ENCODE results near the gene SLC13A2. TPM values are rescaled to one million over a fixed set of nuclear protein-coding genes. Genes with fewer than 3 reads are reported as not detected.
"Not testable (repeated sequence)": the region's sequence is repeated elsewhere in the genome, so short reads cannot be mapped to it uniquely, and the experiment has no call there.

The SLC13A2 gene
- polyA plus RNA-seq, 1 donor (not counting 4 experiments of a cell fraction or from before 2014, with no cell fraction given) = not detected

- Histone ChIP-seq H3K27ac (ENCODE audit: control insufficient read depth, insufficient read depth, low read length) (no peak overlapping the region), H3K27me3 (ENCODE audit: control insufficient read depth, extremely low read depth, insufficient read depth, low read length) (no peaks in the 10 kb centered on the region), H3K9ac (ENCODE audit: control insufficient read depth, extremely low read depth, insufficient read depth, low read length) (no peak overlapping the region), H3K79me2 (ENCODE audit: control insufficient read depth, insufficient read depth, low read length) (no peaks in the 10 kb centered on the region), H3K4me3 (ENCODE audit: control insufficient read depth in 2 of 3, extremely low read depth in 1 of 3, insufficient read depth in 2 of 3, low read depth in 1 of 3, low read length in 3 of 3) (no peak overlapping the region), H3K36me3 (ENCODE audit: control insufficient read depth in 2 of 2, extremely low read depth in 1 of 2, insufficient read depth in 2 of 2, low read length in 2 of 2) (no peaks in the 10 kb centered on the region), H4K20me1 (ENCODE audit: control insufficient read depth, extremely low read depth, insufficient read depth, low read length) (no peaks in the 10 kb centered on the region), H2AFZ (ENCODE audit: control insufficient read depth, low read length) (no peak overlapping the region), H3K9me3 (ENCODE audit: control insufficient read depth, low read depth, low read length) (no peaks in the 10 kb centered on the region), H3K4me1 (ENCODE audit: control insufficient read depth, extremely low read depth, insufficient read depth, low read length) (no peaks in the 10 kb centered on the region), H3K9me1 (ENCODE audit: control insufficient read depth, extremely low read depth, insufficient read depth, low read length) (no peaks in the 10 kb centered on the region), H3K4me2 (ENCODE audit: control insufficient read depth, extremely low read depth, insufficient read depth, low read depth, low read length) (no peak overlapping the region)
- TF ChIP-seq CTCF (optimal IDR thresholded peaks at IDR 0.05 in 1 of 3, IDR thresholded peaks at IDR 0.05 in 1 of 3, conservative IDR thresholded peaks at IDR 0.05 in 1 of 3; ENCODE audit: extremely low read depth in 1 of 3, insufficient read depth in 2 of 3, low read length in 3 of 3) (no peak), EZH2 (IDR thresholded peaks at IDR 0.05; ENCODE audit: low read length) (no peak)
- dilution Hi-C loops (cut with MboI; ENCODE audit: extremely low pct_ligation_motif_present, low sequenced_read_pairs) = no loop called here
- DNase-seq (ENCODE audit: low read depth, low spot score) = no peak
- FAIRE-seq = no peak
Measured at GRCh38 chr17:28457890-28458289, 15.6 kb upstream of the SLC13A2 start.

- H3K4me1 ChIP-seq (ENCODE audit: control insufficient read depth, extremely low read depth, insufficient read depth, low read length); H3K9me1 ChIP-seq (ENCODE audit: control insufficient read depth, extremely low read depth, insufficient read depth, low read length); H3K27ac ChIP-seq (ENCODE audit: control insufficient read depth, insufficient read depth, low read length); H3K36me3 ChIP-seq (ENCODE audit: control insufficient read depth in 2 of 2, extremely low read depth in 1 of 2, insufficient read depth in 2 of 2, low read length in 2 of 2); FAIRE-seq; H2AFZ ChIP-seq (ENCODE audit: control insufficient read depth, low read length); H3K4me3 ChIP-seq (ENCODE audit: control insufficient read depth in 2 of 3, extremely low read depth in 1 of 3, insufficient read depth in 2 of 3, low read depth in 1 of 3, low read length in 3 of 3); H3K9ac ChIP-seq (ENCODE audit: control insufficient read depth, extremely low read depth, insufficient read depth, low read length); H4K20me1 ChIP-seq (ENCODE audit: control insufficient read depth, extremely low read depth, insufficient read depth, low read length); H3K27me3 ChIP-seq (ENCODE audit: control insufficient read depth, extremely low read depth, insufficient read depth, low read length); dilution Hi-C loops (cut with MboI; ENCODE audit: extremely low pct_ligation_motif_present, low sequenced_read_pairs); H3K9me3 ChIP-seq (ENCODE audit: control insufficient read depth, low read depth, low read length); DNase-seq (ENCODE audit: low read depth, low spot score); H3K79me2 ChIP-seq (ENCODE audit: control insufficient read depth, insufficient read depth, low read length); H3K4me2 ChIP-seq (ENCODE audit: control insufficient read depth, extremely low read depth, insufficient read depth, low read depth, low read length): not testable (repeated sequence)
Measured at GRCh38 chr17:28458881-28459280, 14.6 kb upstream of the SLC13A2 start.

GRCh38 chr17:28460901-28461300, 12.5 kb upstream of the SLC13A2 start:
- Histone ChIP-seq H3K9ac (ENCODE audit: control insufficient read depth, extremely low read depth, insufficient read depth, low read length) (no peak overlapping the region), H3K27ac (ENCODE audit: control insufficient read depth, insufficient read depth, low read length) (no peak overlapping the region), H3K9me1 (ENCODE audit: control insufficient read depth, extremely low read depth, insufficient read depth, low read length) (no peaks in the 10 kb centered on the region), H3K4me3 (ENCODE audit: control insufficient read depth in 2 of 3, extremely low read depth in 1 of 3, insufficient read depth in 2 of 3, low read depth in 1 of 3, low read length in 3 of 3) (no peak overlapping the region), H3K27me3 (ENCODE audit: control insufficient read depth, extremely low read depth, insufficient read depth, low read length) (peaks cover 8% of the 10 kb centered on the region), H3K4me2 (ENCODE audit: control insufficient read depth, extremely low read depth, insufficient read depth, low read depth, low read length) (no peak overlapping the region), H2AFZ (ENCODE audit: control insufficient read depth, low read length) (no peak overlapping the region), H3K9me3 (ENCODE audit: control insufficient read depth, low read depth, low read length) (no peaks in the 10 kb centered on the region), H3K36me3 (ENCODE audit: control insufficient read depth in 2 of 2, extremely low read depth in 1 of 2, insufficient read depth in 2 of 2, low read length in 2 of 2) (no peaks in the 10 kb centered on the region), H3K79me2 (ENCODE audit: control insufficient read depth, insufficient read depth, low read length) (no peaks in the 10 kb centered on the region), H3K4me1 (ENCODE audit: control insufficient read depth, extremely low read depth, insufficient read depth, low read length) (no peaks in the 10 kb centered on the region), H4K20me1 (ENCODE audit: control insufficient read depth, extremely low read depth, insufficient read depth, low read length) (no peaks in the 10 kb centered on the region)
- no peak for FAIRE-seq
- dilution Hi-C loops (cut with MboI; ENCODE audit: extremely low pct_ligation_motif_present, low sequenced_read_pairs) = no loop called here
- TF ChIP-seq EZH2 (IDR thresholded peaks at IDR 0.05; ENCODE audit: low read length) = no peak
- TF ChIP-seq CTCF (optimal IDR thresholded peaks at IDR 0.05 in 1 of 3, IDR thresholded peaks at IDR 0.05 in 1 of 3, conservative IDR thresholded peaks at IDR 0.05 in 1 of 3; ENCODE audit: extremely low read depth in 1 of 3, insufficient read depth in 2 of 3, low read length in 3 of 3) = no peak
- no peak for DNase-seq (ENCODE audit: low read depth, low spot score)

Data from keratinocyte (primary cell).